SK-N-SH (cell line): Measurements from ENCODE around the gene NCF2. TPM values are rescaled to one million over a fixed set of nuclear protein-coding genes. Genes with fewer than 3 reads are reported as not detected.

Experiments
- CTCF ChIA-PET: fragments of 300-600, 350-600 bp; formaldehyde crosslinking; extraction: SDS; loops from one replicate; lab custom pipeline; 2021; lab: Yijun Ruan, JAX
- POLR2A ChIA-PET: fragments of 350-600 bp; sonication (Branson Sonifier 250); formaldehyde crosslinking; extraction: SDS; loops from one replicate; lab custom pipeline; 2020; ENCODE audit warnings: antibody characterized with exemption, inconsistent platforms; lab: Yijun Ruan, JAX
- DNase-seq: peaks from one replicate; pipeline ENCODE4 v3.0.0; 2012
- H2AFZ ChIP-seq: fragments of 200-600 bp; sonication (generic); 2 replicates; pipeline ENCODE4 v1.8.1; 2016; ENCODE audit warnings: antibody characterized with exemption, mild to moderate bottlenecking, low read depth
- H3F3A ChIP-seq: fragments of 200-600 bp; sonication (generic); replicated peaks from 2 replicates; pipeline ENCODE3; 2016; ENCODE audit warnings: antibody characterized with exemption, mild to moderate bottlenecking; ENCODE audit not compliant: insufficient read depth
- H3K27ac ChIP-seq, 2 experiments: fragments of 200-500 bp in 1 of 2; fragments of 200-600 bp in 1 of 2; sonication (Bioruptor generic) in 1 of 2; sonication (generic), shearing (Covaris generic) in 1 of 2; 2 replicates each; pipeline versions ENCODE4 v1.5.1 to v1.6.1; 2014 to 2016; ENCODE audit warnings: low read depth in 2 of 2, inconsistent platforms in 1 of 2, low read length in 1 of 2, mild to moderate bottlenecking in 1 of 2, mixed read lengths in 1 of 2
- H3K27me3 ChIP-seq: fragments of 200-600 bp; sonication (generic), shearing (Covaris generic); 2 replicates; pipeline ENCODE4 v1.6.1; 2016; ENCODE audit warnings: mixed run types; ENCODE audit not compliant: insufficient read depth
- H3K36me3 ChIP-seq, 2 experiments: fragments of 200-500 bp in 1 of 2; fragments of 200-600 bp in 1 of 2; sonication (Bioruptor generic) in 1 of 2; sonication (generic) in 1 of 2; replicated peaks in 1 of 2; 2 replicates each; pipeline versions ENCODE3 to v1.5.1; 2014 to 2016; ENCODE audit warnings: low read length in 1 of 2, mild to moderate bottlenecking in 1 of 2; ENCODE audit not compliant: insufficient read depth in 2 of 2, control insufficient read depth in 1 of 2
- H3K4me1 ChIP-seq, 2 experiments: fragments of 200-500 bp in 1 of 2; fragments of 200-600 bp in 1 of 2; sonication (Bioruptor generic) in 1 of 2; sonication (generic), shearing (Covaris generic) in 1 of 2; 2 replicates each; pipeline versions ENCODE4 v1.5.1 to v1.6.1; 2014 to 2016; ENCODE audit warnings: low read depth in 1 of 2, low read length in 1 of 2, mixed run types in 1 of 2; ENCODE audit not compliant: insufficient read depth in 2 of 2, control insufficient read depth in 1 of 2
- H3K4me2 ChIP-seq: fragments of 200-600 bp; sonication (generic), shearing (Covaris generic); 2 replicates; pipeline ENCODE4 v1.6.1; 2017; ENCODE audit warnings: mixed run types
- H3K4me3 ChIP-seq, 2 experiments: fragments of 200-500 bp in 1 of 2; fragments of 200-600 bp in 1 of 2; sonication (Bioruptor generic) in 1 of 2; sonication (generic), shearing (Covaris generic) in 1 of 2; 2 replicates each; pipeline versions ENCODE4 v1.5.1 to v1.8.1; 2014 to 2016; ENCODE audit warnings: low read depth in 2 of 2, inconsistent platforms in 1 of 2, low read length in 1 of 2, mild to moderate bottlenecking in 1 of 2, mixed read lengths in 1 of 2, moderate library complexity in 1 of 2
- H3K79me2 ChIP-seq: fragments of 200-600 bp; sonication (generic); 2 replicates; pipeline ENCODE4 v1.8.1; 2017; ENCODE audit warnings: mild to moderate bottlenecking; ENCODE audit not compliant: insufficient read depth
- H3K9ac ChIP-seq: fragments of 200-600 bp; sonication (generic); 2 replicates; pipeline ENCODE4 v1.6.1; 2017; ENCODE audit warnings: mixed run types
- H3K9me2 ChIP-seq: fragments of 200-600 bp; sonication (generic); 2 replicates; pipeline ENCODE4 v1.6.1; 2017; ENCODE audit warnings: mixed run types
- H3K9me3 ChIP-seq: fragments of 200-600 bp; sonication (generic); 2 replicates; pipeline ENCODE4 v1.6.1; 2017; ENCODE audit warnings: mixed run types, mild to moderate bottlenecking, moderate library complexity
- H4K20me1 ChIP-seq: fragments of 200-600 bp; sonication (generic); 2 replicates; pipeline ENCODE4 v1.6.1; 2017; ENCODE audit warnings: mild to moderate bottlenecking, mixed run types; ENCODE audit not compliant: insufficient read depth
- ELF1 ChIP-seq: IDR thresholded peaks from 2 replicates; pipeline ENCODE4 v1.4.0; 2012
- EZH2phosphoT487 ChIP-seq: fragments of 200-600 bp; sonication (generic); IDR thresholded peaks from 2 replicates; pipeline ENCODE4 v1.6.1; 2017; ENCODE audit warnings: low read depth, mixed run types, mild to moderate bottlenecking, antibody characterized with exemption, moderate library complexity, borderline replicate concordance
- GABPA ChIP-seq: IDR thresholded peaks from 2 replicates; pipeline ENCODE4 v1.4.0; 2012; ENCODE audit warnings: low read depth, mild to moderate bottlenecking
- NFIC ChIP-seq: IDR thresholded peaks from 2 replicates; pipeline ENCODE4 v1.4.0; 2012; ENCODE audit warnings: borderline replicate concordance
- RFX5 ChIP-seq: IDR thresholded peaks from 2 replicates; pipeline ENCODE4 v1.6.1; 2012; ENCODE audit warnings: mild to moderate bottlenecking, improper control_type of control experiment, low read length
- TAF1 ChIP-seq: IDR thresholded peaks from 2 replicates; pipeline ENCODE4 v1.6.1; 2012; ENCODE audit warnings: low read depth, mild to moderate bottlenecking, low read length, moderate library complexity, borderline replicate concordance
- TEAD4 ChIP-seq: IDR thresholded peaks from 2 replicates; pipeline ENCODE4 v1.4.0; 2012; ENCODE audit warnings: mild to moderate bottlenecking, borderline replicate concordance; ENCODE audit not compliant: insufficient read depth
- WGBS: methylation state at CpG from one replicate; pipeline ENCODE4 v1.1.6; 2017; ENCODE audit warnings: low lambda C conversion rate; 5-methylcytosine and 5-hydroxymethylcytosine counted together
- polyA plus RNA-seq, 3 experiments: library from polyadenylated mRNA; depleted of rRNA; stranded (reverse); fragments of >200 nt; gene quantifications; 2 replicates each; pipeline ENCODE4 v1.2.3, GENCODE V29; 2012
- TF ChIP-seq, protein P1 (sequence below): IDR thresholded peaks from 2 replicates; pipeline ENCODE4 v1.4.0; 2012; ENCODE audit warnings: low read depth, borderline replicate concordance
- TF ChIP-seq, protein P2 (sequence below): fragments of 200-600 bp; sonication (generic); IDR thresholded peaks from 2 replicates; pipeline ENCODE4 v1.6.1; 2017; ENCODE audit warnings: antibody characterized with exemption, mild to moderate bottlenecking, moderate library complexity

NCF2 gene
- polyA plus RNA-seq, 1 of the 3 experiments (the other 2 are of a cell fraction), result 2.0 TPM

DNA sequence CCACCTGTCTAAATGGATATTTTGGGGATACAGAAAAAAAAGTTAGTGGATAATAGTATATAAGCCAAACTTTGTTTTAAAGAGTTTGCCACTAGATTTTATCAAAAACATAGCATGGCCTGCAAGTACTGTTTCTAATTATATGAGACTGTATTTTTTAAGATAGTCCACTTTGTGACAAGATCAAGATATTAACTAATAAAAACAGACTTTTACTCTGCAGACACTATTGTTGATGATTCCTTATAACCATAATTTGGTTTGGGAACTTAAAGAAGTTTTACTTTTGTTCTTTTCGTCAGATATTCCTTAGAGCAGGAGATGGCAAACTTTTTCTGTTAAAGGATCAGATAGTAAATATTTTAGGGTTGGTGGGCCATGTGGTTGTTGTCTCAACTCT lies 81.6 kb downstream of the NCF2 start (continued):
- TF ChIP-seq, protein P1, sequence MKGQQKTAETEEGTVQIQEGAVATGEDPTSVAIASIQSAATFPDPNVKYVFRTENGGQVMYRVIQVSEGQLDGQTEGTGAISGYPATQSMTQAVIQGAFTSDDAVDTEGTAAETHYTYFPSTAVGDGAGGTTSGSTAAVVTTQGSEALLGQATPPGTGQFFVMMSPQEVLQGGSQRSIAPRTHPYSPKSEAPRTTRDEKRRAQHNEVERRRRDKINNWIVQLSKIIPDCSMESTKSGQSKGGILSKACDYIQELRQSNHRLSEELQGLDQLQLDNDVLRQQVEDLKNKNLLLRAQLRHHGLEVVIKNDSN, result no peak
- TF ChIP-seq TAF1, result no peak
- no peak for TF ChIP-seq GABPA
- TF ChIP-seq, all 33 proteins: peak for 3

DNA sequence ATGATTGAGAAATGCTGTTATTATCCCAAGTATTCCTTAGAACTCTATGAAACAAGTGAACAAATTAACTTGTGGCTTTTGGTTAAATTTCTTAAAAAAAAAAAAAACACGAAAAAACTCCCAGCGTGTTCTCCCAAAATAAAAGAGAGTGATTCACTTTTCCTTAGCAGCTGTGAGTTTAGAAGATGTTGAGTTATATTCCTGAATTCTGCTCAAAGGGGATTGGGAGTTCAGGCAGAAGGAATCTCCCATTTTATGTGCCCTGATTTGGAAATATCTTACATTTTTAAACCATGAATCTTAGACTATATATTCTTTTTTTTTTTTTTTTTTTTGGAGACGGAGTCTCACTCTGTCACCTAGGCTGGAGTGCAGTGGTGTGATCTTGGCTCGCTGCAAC lies 83.7 kb downstream of the NCF2 start:
- ChIA-PET POLR2A (no interaction called here), CTCF (interaction anchor here (1.2 kb wide), 1 partner anchor 116 kb away, joined by 5 read pairs; no protein-coding TSS in a partner anchor)
- no peak overlapping the region for H2AFZ ChIP-seq
- H4K20me1 ChIP-seq, result peaks cover 70% of the 10 kb centered on the region
- H3K36me3 ChIP-seq, result peaks cover 0 to 12% of the 10 kb centered on the region in 2 experiments
- H3K9me3 ChIP-seq, result no peaks in the 10 kb centered on the region
- no peak overlapping the region for H3K4me2 ChIP-seq
- peaks cover 88% of the 10 kb centered on the region for H3K79me2 ChIP-seq
- no peak for DNase-seq
- peaks cover 7% of the 10 kb centered on the region for H3F3A ChIP-seq
- no peak overlapping the region for H3K27ac ChIP-seq
- no peak overlapping the region for H3K9ac ChIP-seq
- no peaks in the 10 kb centered on the region for H3K27me3 ChIP-seq
- no peaks in the 10 kb centered on the region for H3K9me2 ChIP-seq
- 96% methylated on average over 4 of the region's 4 CpGs for WGBS
- H3K4me1 ChIP-seq, result peaks cover 0 to 26% of the 10 kb centered on the region in 2 experiments; a peak in 2 of 4 replicates
- H3K4me3 ChIP-seq, result no peak overlapping the region
- TF ChIP-seq, protein P2, sequence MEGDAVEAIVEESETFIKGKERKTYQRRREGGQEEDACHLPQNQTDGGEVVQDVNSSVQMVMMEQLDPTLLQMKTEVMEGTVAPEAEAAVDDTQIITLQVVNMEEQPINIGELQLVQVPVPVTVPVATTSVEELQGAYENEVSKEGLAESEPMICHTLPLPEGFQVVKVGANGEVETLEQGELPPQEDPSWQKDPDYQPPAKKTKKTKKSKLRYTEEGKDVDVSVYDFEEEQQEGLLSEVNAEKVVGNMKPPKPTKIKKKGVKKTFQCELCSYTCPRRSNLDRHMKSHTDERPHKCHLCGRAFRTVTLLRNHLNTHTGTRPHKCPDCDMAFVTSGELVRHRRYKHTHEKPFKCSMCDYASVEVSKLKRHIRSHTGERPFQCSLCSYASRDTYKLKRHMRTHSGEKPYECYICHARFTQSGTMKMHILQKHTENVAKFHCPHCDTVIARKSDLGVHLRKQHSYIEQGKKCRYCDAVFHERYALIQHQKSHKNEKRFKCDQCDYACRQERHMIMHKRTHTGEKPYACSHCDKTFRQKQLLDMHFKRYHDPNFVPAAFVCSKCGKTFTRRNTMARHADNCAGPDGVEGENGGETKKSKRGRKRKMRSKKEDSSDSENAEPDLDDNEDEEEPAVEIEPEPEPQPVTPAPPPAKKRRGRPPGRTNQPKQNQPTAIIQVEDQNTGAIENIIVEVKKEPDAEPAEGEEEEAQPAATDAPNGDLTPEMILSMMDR, result no peak
- no peak for TF ChIP-seq RFX5
- no peak for TF ChIP-seq TAF1
- TF ChIP-seq TEAD4, result no peak
- no peak for TF ChIP-seq NFIC
- TF ChIP-seq EZH2phosphoT487, result no peak
- no peak for TF ChIP-seq ELF1

Other genes with a start within 250 kb of the NCF2 start
- gene NMNAT2, start 172.1 kb downstream of the NCF2 start, polyA plus RNA-seq (2012; rRNA removed), result 0.06 and 0.07 TPM in 2 replicates
- 19.8 and 26.0 TPM in 2 replicates for gene SMG7, start 118.0 kb downstream of the NCF2 start, polyA plus RNA-seq (2012; rRNA removed)
- gene ARPC5, start 45.3 kb upstream of the NCF2 start, polyA plus RNA-seq (2012; rRNA removed), result 66.8 and 97.6 TPM in 2 replicates
- gene APOBEC4, start 62.9 kb upstream of the NCF2 start, polyA plus RNA-seq (2012; rRNA removed), result not detected in 2 replicates
- gene RGL1, start 214.7 kb upstream of the NCF2 start, polyA plus RNA-seq (2012; rRNA removed), result 8.3 and 10.7 TPM in 2 replicates